Body of pancreas (tissue), 4 donors: Measurements from ENCODE around the gene TADA1. TPM values are rescaled to one million over a fixed set of nuclear protein-coding genes. Genes with fewer than 3 reads are reported as not detected.

Experiments
- ATAC-seq: fragments of 150-250 bp; one replicate; pipeline ENCODE4 v1.9.1; 2016
- DNase-seq, 4 donors: peaks; one replicate each; pipeline ENCODE4 v3.0.0-alpha.2; 2019
- H3K27ac ChIP-seq, 4 donors: fragments of 200-600 bp; sonication (generic); 1 replicate in 3 of 4; 2 replicates in 1 of 4; pipeline versions ENCODE4 v1.5.1 to v1.6.1; 2016 to 2019; ENCODE audit warnings: mild to moderate bottlenecking in 1 of 4, mixed read lengths in 1 of 4, moderate library complexity in 1 of 4
- H3K27me3 ChIP-seq, 2 donors: fragments of 200-600 bp; sonication (generic); one replicate each; pipeline ENCODE4 v1.6.0; 2016; ENCODE audit warnings: mild to moderate bottlenecking in 1 of 2
- H3K36me3 ChIP-seq, 2 donors: fragments of 200-600 bp; sonication (generic); replicated peaks in 1 of 2; 2 replicates each; pipeline ENCODE4 v1.5.1; 2016; ENCODE audit warnings: low read depth in 2 of 2; ENCODE audit not compliant: insufficient read depth in 1 of 2
- H3K4me1 ChIP-seq: fragments of 200-600 bp; sonication (generic); one replicate; pipeline ENCODE4 v1.6.0; 2016
- H3K4me3 ChIP-seq, 2 donors: fragments of 200-600 bp; sonication (generic); 1 replicate in 1 of 2; 2 replicates in 1 of 2; pipeline ENCODE4 v1.5.1; 2016 to 2019
- H3K9me3 ChIP-seq, 3 donors: fragments of 200-600 bp; sonication (generic); 1 replicate in 2 of 3; 2 replicates in 1 of 3; pipeline ENCODE4 v1.5.1; 2016
- CTCF ChIP-seq, 7 experiments: fragments of 450-650 bp in 4 of 7; fragments of 200-600 bp in 3 of 7; sonication (generic) in 3 of 7; IDR thresholded peaks; one replicate each; pipeline ENCODE4 v1.5.1; 2016 to 2019; ENCODE audit warnings: antibody characterized with exemption in 7 of 7
- POLR2A ChIP-seq, 3 donors: fragments of 450-650 bp; IDR thresholded peaks; one replicate each; pipeline ENCODE4 v1.6.1; 2016; ENCODE audit warnings: antibody characterized with exemption in 3 of 3, mild to moderate bottlenecking in 2 of 3
- WGBS, 2 donors: methylation state at CpG; one replicate each; pipeline ENCODE4 v1.1.5; 2017; 5-methylcytosine and 5-hydroxymethylcytosine counted together
- intact Hi-C: fragments of 100-400 bp; cut with DNase I; formaldehyde crosslinking; loops from one replicate; pipeline ENCODE4 v1.15.1; 2023
- total RNA-seq, 2 donors: library from RNA; depleted of rRNA; stranded (reverse); fragments of >200 nt; gene quantifications; one replicate each; pipeline ENCODE4 v1.1.0, GENCODE V29; 2016

The TADA1 gene
- total RNA-seq, 2 donors from 2014 or later, result 0.99 to 4.9 TPM

DNA sequence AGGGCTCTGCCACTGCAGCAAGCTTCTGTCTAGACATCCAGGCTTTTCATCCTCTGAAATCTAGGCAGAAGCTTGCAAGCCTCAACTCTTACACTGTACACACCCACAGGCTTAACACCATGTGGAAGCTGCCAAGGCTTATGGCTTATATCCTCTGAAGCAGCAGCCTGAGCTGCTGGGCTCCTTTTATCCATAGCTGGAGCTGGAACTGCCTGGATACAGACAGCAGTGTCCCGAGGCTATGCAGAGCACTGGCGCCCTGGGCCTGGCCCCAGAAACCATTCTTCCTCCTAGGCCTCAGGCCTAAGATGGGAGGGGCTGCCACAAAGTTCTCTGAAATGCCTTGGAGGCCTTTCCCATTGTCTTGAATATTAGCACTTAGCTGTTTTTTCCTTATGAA lies 56.1 kb downstream of the TADA1 start:
- ATAC-seq (no peak), DNase-seq (no peak)
- Histone ChIP-seq H3K27ac (no peak overlapping the region), H3K27me3 (no peaks in the 10 kb centered on the region), H3K36me3 (no peaks in the 10 kb centered on the region), H3K9me3 (no peaks in the 10 kb centered on the region), H3K4me3 (no peak overlapping the region), H3K4me1 (peaks cover under 1% of the 10 kb centered on the region)
- WGBS, 2 donors, result 87 to 89% methylated on average over 2 of the region's 2 CpGs
- TF ChIP-seq CTCF (IDR thresholded peaks at IDR 0.05) (no peak), POLR2A (IDR thresholded peaks at IDR 0.05) (no peak)
- intact Hi-C loops, result no loop called here

DNA sequence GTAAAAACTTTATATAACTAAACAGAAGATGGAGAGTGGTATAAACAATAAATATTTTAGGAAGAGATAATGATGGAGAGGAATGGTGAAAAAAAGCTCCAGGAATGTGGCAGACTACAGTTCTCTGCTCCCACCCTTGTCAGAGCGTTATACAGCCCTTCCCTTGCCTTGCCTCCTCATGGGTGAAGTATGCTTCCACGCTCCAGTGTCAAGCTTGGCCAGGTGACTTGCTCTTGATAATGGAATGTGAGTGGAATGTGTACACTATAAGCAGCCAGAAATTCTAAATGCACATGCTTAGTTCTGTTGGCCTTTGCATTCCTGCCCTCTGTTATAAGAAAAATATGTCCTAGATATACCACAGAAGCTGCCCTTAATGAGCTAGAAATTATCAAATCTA lies 61.5 kb downstream of the TADA1 start:
- peak; percentile 80 for ATAC-seq
- no peaks in the 10 kb centered on the region for H3K36me3 ChIP-seq

DNA sequence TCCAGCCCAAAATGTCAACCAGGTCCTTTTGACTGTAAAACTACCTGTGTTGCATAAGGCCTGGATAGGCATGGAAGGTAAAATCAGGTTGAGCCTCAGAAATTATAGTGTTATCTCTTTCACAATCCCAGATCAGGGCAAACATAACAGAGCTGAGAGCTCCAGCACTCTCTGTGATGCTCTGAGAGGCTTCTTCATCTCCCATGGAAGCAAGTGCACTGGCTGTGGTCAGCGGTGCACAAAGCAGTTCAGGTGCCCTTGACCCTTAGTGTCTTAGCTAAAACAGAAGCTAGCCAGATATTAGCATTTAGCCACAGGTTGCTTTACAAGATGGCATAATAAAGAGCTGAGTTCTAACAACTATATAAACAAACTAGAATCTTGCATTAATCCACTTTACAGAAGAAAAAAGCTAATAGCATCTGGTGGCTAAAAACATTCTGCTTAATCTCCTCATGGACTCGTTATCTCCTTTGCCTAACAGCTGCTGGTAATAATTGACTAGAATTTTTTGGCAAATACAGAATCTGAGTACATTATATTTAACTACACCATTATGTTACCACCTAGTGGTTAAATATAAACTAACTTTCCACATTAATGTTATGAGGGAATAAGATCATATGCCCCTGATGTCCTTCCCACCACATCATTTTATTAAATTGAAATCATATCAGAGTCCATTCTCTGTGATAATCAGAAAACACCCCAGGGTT lies 62.4 kb downstream of the TADA1 start:
- Histone ChIP-seq H3K9me3 (no peaks in the 10 kb centered on the region), H3K27me3 (no peaks in the 10 kb centered on the region), H3K4me3 (no peak overlapping the region), H3K36me3 (no peaks in the 10 kb centered on the region), H3K27ac (peak overlapping the region in 2 of 4 donors; percentile 27 to 31), H3K4me1 (peaks cover 21% of the 10 kb centered on the region)
- no peak for TF ChIP-seq POLR2A (IDR thresholded peaks at IDR 0.05)
- peak in 5 of 7 experiments; percentile 12 to 53 (median 37) for TF ChIP-seq CTCF (IDR thresholded peaks at IDR 0.05)
- DNase-seq (peak in 1 of 4 donors; percentile 12), ATAC-seq (peak; percentile 82)
- intact Hi-C loops, result no loop called here
- WGBS, 2 donors, result 7 to 13% methylated on average over 2 of the region's 2 CpGs

More for the DNA sequence above, 61.5 kb downstream of the TADA1 start:
- Histone ChIP-seq H3K4me3 (no peak overlapping the region), H3K4me1 (peaks cover 21% of the 10 kb centered on the region), H3K27ac (peak overlapping the region in 2 of 4 donors; percentile 2 to 31), H3K27me3 (no peaks in the 10 kb centered on the region), H3K9me3 (no peaks in the 10 kb centered on the region)
- WGBS, 2 donors, result 6 to 15% methylated on average over 2 of the region's 2 CpGs
- TF ChIP-seq CTCF (IDR thresholded peaks at IDR 0.05), result no peak
- no peak for TF ChIP-seq POLR2A (IDR thresholded peaks at IDR 0.05)
- intact Hi-C loops, result no loop called here
- peak in 3 of 4 donors; percentile 24 to 35 (median 25) for DNase-seq

DNA sequence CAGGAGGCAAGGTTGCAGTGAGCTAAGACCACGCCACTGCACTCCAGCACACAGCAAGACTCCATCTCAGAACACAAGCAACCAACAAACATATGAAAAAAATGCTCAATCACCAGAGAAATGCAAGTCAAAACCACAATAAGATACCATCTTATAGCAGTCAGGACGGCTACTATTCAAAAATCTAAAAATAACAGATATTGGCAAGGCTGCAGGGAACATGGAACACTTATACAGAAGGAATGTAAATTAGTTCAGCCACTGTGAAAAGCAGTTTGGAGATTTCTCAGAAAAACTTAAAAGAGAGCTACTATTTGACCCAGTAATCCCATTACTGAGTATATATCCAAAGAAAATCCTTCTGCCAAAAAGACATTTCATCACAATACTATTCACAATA lies 64.4 kb downstream of the TADA1 start:
- WGBS, 2 donors, result 55 to 68% methylated on average over 2 of the region's 2 CpGs
- H3K4me3 ChIP-seq, result no peak overlapping the region
- peaks cover 21% of the 10 kb centered on the region for H3K4me1 ChIP-seq
- H3K27me3 ChIP-seq, result no peaks in the 10 kb centered on the region
- intact Hi-C loops, result no loop called here
- H3K27ac ChIP-seq, result no peak overlapping the region
- DNase-seq (no peak), ATAC-seq (no peak)
- H3K9me3 ChIP-seq, result no peaks in the 10 kb centered on the region
- no peaks in the 10 kb centered on the region for H3K36me3 ChIP-seq
- TF ChIP-seq CTCF (IDR thresholded peaks at IDR 0.05), result no peak
- no peak for TF ChIP-seq POLR2A (IDR thresholded peaks at IDR 0.05)

GRCh38 chr1:166808952-166809351 lies 67.1 kb downstream of the TADA1 start:
- no peaks in the 10 kb centered on the region for H3K27me3 ChIP-seq

More at GRCh38 chr1:166808952-166809351, 67.1 kb downstream of the TADA1 start:
- ATAC-seq (no peak), DNase-seq (no peak)
- no peak overlapping the region for H3K27ac ChIP-seq
- H3K9me3 ChIP-seq, result no peaks in the 10 kb centered on the region
- TF ChIP-seq CTCF (IDR thresholded peaks at IDR 0.05) (no peak), POLR2A (IDR thresholded peaks at IDR 0.05) (no peak)
- 95 to 98% methylated on average over 2 of the region's 2 CpGs for WGBS, 2 donors
- H3K4me1 ChIP-seq, result peaks cover 10% of the 10 kb centered on the region
- intact Hi-C loops, result no loop called here
- H3K36me3 ChIP-seq, result no peaks in the 10 kb centered on the region
- H3K4me3 ChIP-seq, result no peak overlapping the region
